ENCODE measurements around the gene OPRD1.
"Not testable (repeated sequence)": the region's sequence is repeated elsewhere in the genome, so short reads cannot be mapped to it uniquely, and the experiment has no call there.

Gene OPRD1

GRCh38 chr1:28811766-28812668 is at the start of gene OPRD1:
OPRD1 (plus strand) TSS chr1:28812170; CDS start chr1:28812384, 214 bp downstream.
- peak in 1 of 2 donors; percentile 2 for DNase-seq (ENCODE audit: low read depth in 2 of 2)

- no peak for DNase-seq (ENCODE audit: low read depth in 2 of 2)
Observed at GRCh38 chr1:28766532-28767183, 45.3 kb upstream of the OPRD1 start.

- no peak for DNase-seq (ENCODE audit: low read depth in 2 of 2)
Observed at GRCh38 chr1:28770601-28771165, 41.3 kb upstream of the OPRD1 start.

- not testable (repeated sequence) for DNase-seq (ENCODE audit: low read depth in 2 of 2)
Observed at GRCh38 chr1:28771921-28772320, 40.0 kb upstream of the OPRD1 start.

GRCh38 chr1:28773105-28773504 is 38.9 kb upstream of the OPRD1 start:
- no peak for DNase-seq (ENCODE audit: low read depth in 2 of 2)

- DNase-seq (ENCODE audit: low read depth in 2 of 2), result peak; percentile 46 to 47
Observed at GRCh38 chr1:28775121-28775942, 36.6 kb upstream of the OPRD1 start.

- DNase-seq (ENCODE audit: low read depth in 2 of 2), result no peak
Observed at GRCh38 chr1:28776341-28776740, 35.6 kb upstream of the OPRD1 start.

- DNase-seq (ENCODE audit: low read depth in 2 of 2), result no peak
Observed at GRCh38 chr1:28778021-28778420, 33.9 kb upstream of the OPRD1 start.

GRCh38 chr1:28779751-28780408 is 32.1 kb upstream of the OPRD1 start:
- DNase-seq (ENCODE audit: low read depth in 2 of 2), result no peak

- no peak for DNase-seq (ENCODE audit: low read depth in 2 of 2)
Observed at GRCh38 chr1:28781305-28781704, 30.7 kb upstream of the OPRD1 start.

- DNase-seq (ENCODE audit: low read depth in 2 of 2), result no peak
Observed at GRCh38 chr1:28782011-28782410, 30.0 kb upstream of the OPRD1 start.

GRCh38 chr1:28783363-28783762 is 28.6 kb upstream of the OPRD1 start:
- DNase-seq (ENCODE audit: low read depth in 2 of 2), result no peak

GRCh38 chr1:28789412-28789811 is 22.6 kb upstream of the OPRD1 start:
- DNase-seq (ENCODE audit: low read depth in 2 of 2), result no peak

- no peak for DNase-seq (ENCODE audit: low read depth in 2 of 2)
Observed at GRCh38 chr1:28789816-28790215, 22.2 kb upstream of the OPRD1 start.

- DNase-seq (ENCODE audit: low read depth in 2 of 2), result no peak
Observed at GRCh38 chr1:28790377-28791035, 21.5 kb upstream of the OPRD1 start.

- DNase-seq (ENCODE audit: low read depth in 2 of 2), result not testable (repeated sequence)
Observed at GRCh38 chr1:28791929-28792328, 20.0 kb upstream of the OPRD1 start.

GRCh38 chr1:28792644-28793121 is 19.3 kb upstream of the OPRD1 start:
- no peak for DNase-seq (ENCODE audit: low read depth in 2 of 2)

- not testable (repeated sequence) for DNase-seq (ENCODE audit: low read depth in 2 of 2)
Observed at GRCh38 chr1:28794582-28794981, 17.4 kb upstream of the OPRD1 start.

- no peak for DNase-seq (ENCODE audit: low read depth in 2 of 2)
Observed at GRCh38 chr1:28796352-28797211, 15.4 kb upstream of the OPRD1 start.

GRCh38 chr1:28800324-28800723 is 11.6 kb upstream of the OPRD1 start:
- no peak for DNase-seq (ENCODE audit: low read depth in 2 of 2)

All from stimulated activated CD8-positive, alpha-beta memory T cell treated with anti-CD3 and anti-CD28 coated beads, Interleukin-2, amount 100 ng/mL, for 48 hours (primary cell).